H1 (cell line): ENCODE data around the gene PALS2. TPM values are rescaled to one million over a fixed set of nuclear protein-coding genes. Genes with fewer than 3 reads are reported as not detected.

Source experiments
- JUN ChIP-seq: IDR thresholded peaks from 2 replicates; pipeline ENCODE4 v1.6.1; 2011; ENCODE audit warnings: low read depth, mild to moderate bottlenecking, improper control_type of control experiment, low read length
- PHF8 ChIP-seq: fragments of 200-600 bp; sonication (generic); conservative IDR thresholded peaks from 2 replicates; pipeline ENCODE4 v1.7.1; 2012; ENCODE audit warnings: low read depth, mild to moderate bottlenecking, inconsistent platforms, low read length, moderate library complexity
- ZNF274 ChIP-seq: IDR thresholded peaks from 2 replicates; pipeline ENCODE4 v1.7.0; 2012; ENCODE audit warnings: low read length, borderline replicate concordance; ENCODE audit errors: extremely low read depth
- polyA plus RNA-seq, 7 experiments: library from polyadenylated mRNA; depleted of rRNA in 3 of 7; stranded (reverse) in 5 of 7; unstranded in 2 of 7; fragments of >200 nt in 5 of 7; fragments of 200-250 nt in 2 of 7; gene quantifications; 1 replicate in 5 of 7; 2 replicates in 1 of 7; 4 replicates in 1 of 7; pipeline versions ENCODE4 v1.2.1 to v1.2.3, GENCODE V29; 2011 to 2013; ENCODE audit warnings: missing spikeins in 2 of 7, mixed read lengths in 2 of 7
- total RNA-seq: library from RNA; stranded (reverse); fragmentation: NEBNext Ultra II Directional; extraction: Animal tissue kit (Norgen Biotek cat#: 25700); gene quantifications from 2 replicates; pipeline ENCODE4 v1.2.1, GENCODE V29; 2021

Gene PALS2
- total and polyA plus RNA-seq, 2 of the 8 experiments (the other 6 are each of a cell fraction or from before 2014, with no cell fraction given), result 10.4 to 98.3 TPM

DNA sequence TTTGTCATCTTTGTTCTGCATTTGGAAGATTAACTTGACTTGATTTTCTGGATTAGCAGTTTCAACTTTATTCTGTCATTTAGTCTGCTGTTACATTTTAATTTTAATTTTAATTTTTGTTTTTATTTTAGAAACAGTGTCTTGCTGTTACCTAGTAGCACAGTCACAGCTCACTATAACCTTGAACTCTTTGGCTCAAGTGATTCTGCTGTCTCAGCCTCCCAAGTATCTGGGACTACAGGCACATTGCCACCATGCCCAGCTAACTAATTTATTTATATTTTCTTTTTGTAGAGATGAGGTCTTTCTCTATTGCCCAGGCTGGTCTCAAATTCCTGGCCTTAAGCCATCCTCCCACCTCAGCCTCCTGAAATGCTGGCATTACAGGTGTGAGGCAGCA is 35.3 kb downstream of the PALS2 start (continued):
- no peak for TF ChIP-seq JUN
- TF ChIP-seq PHF8, result no peak
- TF ChIP-seq ZNF274, result no peak
